Osteoblast (primary cell): Measurements from ENCODE around the gene PAOX. TPM values are rescaled to one million over a fixed set of nuclear protein-coding genes. Genes with fewer than 3 reads are reported as not detected.

Source experiments
- DNase-seq: peaks from one replicate; pipeline ENCODE4 v3.0.0; 2011; ENCODE audit warnings: low spot score, mixed read lengths; ENCODE audit not compliant: insufficient read length; ENCODE audit errors: missing footprints
- H2AFZ ChIP-seq: 2 replicates; pipeline ENCODE4 v1.6.0; 2011; ENCODE audit warnings: mild to moderate bottlenecking, low read length
- H3K27ac ChIP-seq: 2 replicates; pipeline ENCODE4 v1.5.1; 2011; ENCODE audit warnings: mild to moderate bottlenecking, low read depth, low read length, moderate library complexity
- H3K27me3 ChIP-seq: 2 replicates; pipeline ENCODE4 v1.6.0; 2012; ENCODE audit warnings: mild to moderate bottlenecking, control low read depth, inconsistent platforms, low read length, moderate library complexity; ENCODE audit not compliant: insufficient read depth
- H3K36me3 ChIP-seq: 2 replicates; pipeline ENCODE4 v1.5.1; 2011; ENCODE audit warnings: mild to moderate bottlenecking, low read length, control low read depth, moderate library complexity; ENCODE audit not compliant: insufficient read depth
- H3K4me1 ChIP-seq: 2 replicates; pipeline ENCODE4 v1.5.1; 2011; ENCODE audit warnings: mild to moderate bottlenecking, low read length, control low read depth, moderate library complexity; ENCODE audit not compliant: insufficient read depth
- H3K4me2 ChIP-seq: 2 replicates; pipeline ENCODE4 v1.6.0; 2011; ENCODE audit warnings: mild to moderate bottlenecking, low read length; ENCODE audit not compliant: insufficient read depth
- H3K4me3 ChIP-seq: fragments of 200-600 bp; sonication (generic); 3 replicates; pipeline ENCODE4 v1.5.1; 2012; ENCODE audit warnings: mild to moderate bottlenecking, low read length, inconsistent platforms; ENCODE audit not compliant: insufficient read depth
- H3K79me2 ChIP-seq: 2 replicates; pipeline ENCODE4 v1.6.0; 2012; ENCODE audit warnings: mild to moderate bottlenecking, low read length, control low read depth, inconsistent platforms; ENCODE audit not compliant: insufficient read depth
- H3K9me3 ChIP-seq: 2 replicates; pipeline ENCODE4 v1.5.1; 2011; ENCODE audit warnings: low read depth, low read length, control low read depth
- H4K20me1 ChIP-seq: 2 replicates; pipeline ENCODE4 v1.6.0; 2012; ENCODE audit warnings: mild to moderate bottlenecking, low read length, control low read depth; ENCODE audit not compliant: insufficient read depth
- total RNA-seq: library from RNA; depleted of rRNA; stranded (reverse); fragments of >200 nt; gene quantifications from 2 replicates; pipeline ENCODE4 v1.2.3, GENCODE V29; 2012
- TF ChIP-seq, protein P1 (sequence below): IDR thresholded peaks from 2 replicates; pipeline ENCODE4 v1.5.1; 2011; ENCODE audit warnings: mild to moderate bottlenecking, low read depth, low read length, moderate library complexity; ENCODE audit errors: extremely low read depth

Gene PAOX
- total RNA-seq, 1 donor, result 7.6 TPM

- no peak overlapping the region for H2AFZ ChIP-seq
- H3K4me3 ChIP-seq, result no peak overlapping the region
- no peak overlapping the region for H3K4me2 ChIP-seq
- H3K27me3 ChIP-seq, result no peaks in the 10 kb centered on the region
- H3K9me3 ChIP-seq, result no peaks in the 10 kb centered on the region
- no peaks in the 10 kb centered on the region for H4K20me1 ChIP-seq
- peaks cover 28% of the 10 kb centered on the region for H3K36me3 ChIP-seq
- H3K27ac ChIP-seq, result no peak overlapping the region
- TF ChIP-seq, protein P1, sequence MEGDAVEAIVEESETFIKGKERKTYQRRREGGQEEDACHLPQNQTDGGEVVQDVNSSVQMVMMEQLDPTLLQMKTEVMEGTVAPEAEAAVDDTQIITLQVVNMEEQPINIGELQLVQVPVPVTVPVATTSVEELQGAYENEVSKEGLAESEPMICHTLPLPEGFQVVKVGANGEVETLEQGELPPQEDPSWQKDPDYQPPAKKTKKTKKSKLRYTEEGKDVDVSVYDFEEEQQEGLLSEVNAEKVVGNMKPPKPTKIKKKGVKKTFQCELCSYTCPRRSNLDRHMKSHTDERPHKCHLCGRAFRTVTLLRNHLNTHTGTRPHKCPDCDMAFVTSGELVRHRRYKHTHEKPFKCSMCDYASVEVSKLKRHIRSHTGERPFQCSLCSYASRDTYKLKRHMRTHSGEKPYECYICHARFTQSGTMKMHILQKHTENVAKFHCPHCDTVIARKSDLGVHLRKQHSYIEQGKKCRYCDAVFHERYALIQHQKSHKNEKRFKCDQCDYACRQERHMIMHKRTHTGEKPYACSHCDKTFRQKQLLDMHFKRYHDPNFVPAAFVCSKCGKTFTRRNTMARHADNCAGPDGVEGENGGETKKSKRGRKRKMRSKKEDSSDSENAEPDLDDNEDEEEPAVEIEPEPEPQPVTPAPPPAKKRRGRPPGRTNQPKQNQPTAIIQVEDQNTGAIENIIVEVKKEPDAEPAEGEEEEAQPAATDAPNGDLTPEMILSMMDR, result no peak
- H3K79me2 ChIP-seq, result no peaks in the 10 kb centered on the region
- no peaks in the 10 kb centered on the region for H3K4me1 ChIP-seq
- no peak for DNase-seq
These were observed 17.8 kb upstream of the PAOX start for GRCh38 chr10:133361227-133361626.

DNA sequence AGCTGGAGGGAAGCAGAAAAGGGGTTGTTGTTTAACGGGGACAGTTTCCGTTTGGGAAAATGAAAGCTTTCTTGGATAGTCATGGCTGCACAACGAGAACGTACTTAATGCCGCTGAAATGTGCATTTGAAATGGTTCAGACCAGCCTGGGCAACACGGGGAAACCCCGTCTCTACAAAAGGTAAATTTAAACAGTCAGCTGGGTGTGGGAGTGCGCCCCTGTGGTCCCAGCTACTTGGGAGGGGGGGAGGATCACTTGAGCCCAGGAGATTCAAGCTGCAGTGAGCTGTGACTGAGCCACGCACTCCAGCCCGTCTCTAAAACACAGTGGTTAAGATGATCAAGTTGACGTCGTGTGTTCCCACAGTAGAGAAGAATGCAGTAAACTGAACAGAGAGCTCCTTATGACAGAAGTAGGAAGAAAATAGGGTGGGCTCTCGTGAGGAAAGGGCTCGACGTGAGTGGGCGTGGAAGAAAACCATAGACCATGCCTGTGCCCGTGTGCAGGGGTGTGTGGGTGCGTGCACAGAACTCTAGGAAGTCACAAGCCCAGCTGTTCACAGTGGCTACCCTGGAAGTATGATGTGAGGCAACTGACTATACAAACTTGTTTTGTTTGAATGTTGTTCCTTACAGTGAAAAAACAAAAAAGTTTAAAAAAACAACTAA, 17.2 kb upstream of the PAOX start:
- no peak for DNase-seq
- H2AFZ ChIP-seq, result no peak overlapping the region
- H3K79me2 ChIP-seq, result no peaks in the 10 kb centered on the region
- H3K4me3 ChIP-seq, result no peak overlapping the region
- H3K36me3 ChIP-seq, result peaks cover 33% of the 10 kb centered on the region
- TF ChIP-seq, protein P1, result no peak
- H3K27ac ChIP-seq, result no peak overlapping the region
- H3K4me2 ChIP-seq, result no peak overlapping the region
- H4K20me1 ChIP-seq, result no peaks in the 10 kb centered on the region
- H3K27me3 ChIP-seq, result no peaks in the 10 kb centered on the region
- H3K9me3 ChIP-seq, result no peaks in the 10 kb centered on the region
- no peaks in the 10 kb centered on the region for H3K4me1 ChIP-seq

DNA sequence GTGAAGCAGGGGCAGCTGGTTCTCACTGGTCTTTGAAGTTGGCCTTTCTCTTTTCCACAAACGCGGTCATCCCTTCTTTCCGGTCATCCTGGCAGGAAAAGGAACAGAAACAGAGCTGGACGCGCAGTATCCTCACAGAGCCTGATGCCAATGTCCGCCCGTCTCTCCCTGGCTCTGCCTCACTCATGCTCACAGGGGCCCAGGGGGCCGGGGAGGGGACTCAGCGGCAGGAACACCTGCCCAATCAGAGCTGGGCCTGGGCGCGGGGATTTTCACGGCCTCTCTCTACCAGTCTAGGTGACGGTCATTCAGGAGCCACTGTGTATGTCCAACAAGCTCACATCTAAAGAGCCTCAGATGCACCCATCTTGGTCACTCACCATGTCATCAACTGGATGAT, 16.2 kb upstream of the PAOX start:
- H3K4me3 ChIP-seq, result no peak overlapping the region
- H2AFZ ChIP-seq, result no peak overlapping the region
- H3K4me1 ChIP-seq, result no peaks in the 10 kb centered on the region
- no peak overlapping the region for H3K27ac ChIP-seq
- no peaks in the 10 kb centered on the region for H3K79me2 ChIP-seq
- TF ChIP-seq, protein P1, result no peak
- DNase-seq, result no peak
- H3K4me2 ChIP-seq, result no peak overlapping the region
- H3K27me3 ChIP-seq, result no peaks in the 10 kb centered on the region
- H3K36me3 ChIP-seq, result peaks cover 34% of the 10 kb centered on the region
- no peaks in the 10 kb centered on the region for H3K9me3 ChIP-seq
- no peaks in the 10 kb centered on the region for H4K20me1 ChIP-seq

DNA sequence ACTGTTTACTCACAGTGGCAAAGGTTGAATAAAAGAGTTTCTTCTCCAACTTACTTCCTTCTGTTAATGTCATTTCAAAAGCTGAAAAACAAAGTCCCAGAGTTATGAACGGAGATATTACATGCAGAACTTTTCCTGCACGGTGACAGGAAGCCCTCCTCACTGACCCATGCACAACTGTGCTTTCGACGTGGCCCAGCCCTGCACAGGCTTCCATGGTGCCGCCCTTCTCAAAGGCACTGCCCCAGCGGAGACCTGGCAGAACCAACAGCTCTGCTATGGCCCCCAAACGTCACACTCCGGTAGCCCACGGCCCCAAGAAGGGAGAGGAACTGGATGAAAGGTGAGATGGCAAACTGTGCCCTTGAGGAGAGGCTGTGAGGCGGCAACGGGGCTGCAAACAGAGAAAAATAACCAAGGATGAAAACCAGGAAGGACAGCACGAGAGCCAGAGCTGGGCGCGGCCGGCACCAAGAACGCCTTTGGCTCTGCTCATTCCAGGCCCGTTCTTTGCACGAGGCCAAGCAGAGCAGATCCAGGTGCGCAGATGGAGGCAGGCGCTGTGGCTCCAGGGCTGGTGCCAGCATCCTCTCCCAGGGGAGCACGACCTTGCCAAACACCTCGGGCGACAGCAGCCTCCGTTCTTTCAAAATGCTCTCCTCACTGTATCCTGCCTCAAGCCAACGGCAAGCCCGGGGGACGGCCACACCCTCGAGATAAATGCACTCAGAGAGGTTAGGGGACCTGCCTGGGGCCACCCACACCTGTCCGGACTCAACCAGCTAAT, 14.2 kb upstream of the PAOX start:
- H4K20me1 ChIP-seq, result no peaks in the 10 kb centered on the region
- no peaks in the 10 kb centered on the region for H3K4me1 ChIP-seq
- H3K79me2 ChIP-seq, result no peaks in the 10 kb centered on the region
- no peak overlapping the region for H3K27ac ChIP-seq
- H3K36me3 ChIP-seq, result peaks cover 51% of the 10 kb centered on the region
- H3K4me3 ChIP-seq, result no peak overlapping the region
- TF ChIP-seq, protein P1, result no peak
- DNase-seq, result no peak
- H3K4me2 ChIP-seq, result no peak overlapping the region
- no peaks in the 10 kb centered on the region for H3K9me3 ChIP-seq
- H2AFZ ChIP-seq, result no peak overlapping the region
- no peaks in the 10 kb centered on the region for H3K27me3 ChIP-seq
